SU-DHL-6 (cell line): ENCODE results near the gene DERL2.
"Not testable (repeated sequence)": the region's sequence is repeated elsewhere in the genome, so short reads cannot be mapped to it uniquely, and the experiment has no call there.

Source experiments
- H2AFZ ChIP-seq: fragments of 200-600 bp; sonication (generic); 2 replicates; pipeline ENCODE4 v1.6.1; 2014; ENCODE audit warnings: low read depth, mild to moderate bottlenecking, moderate library complexity, mixed read lengths, antibody characterized with exemption, low read length; ENCODE audit not compliant: severe bottlenecking
- H3F3A ChIP-seq: fragments of 200-600 bp; shearing (Covaris generic); 2 replicates; pipeline ENCODE4 v1.6.0; 2016; ENCODE audit warnings: antibody characterized with exemption, mild to moderate bottlenecking; ENCODE audit not compliant: insufficient read depth
- H3K27ac ChIP-seq: fragments of 200-600 bp; sonication (generic); 2 replicates; pipeline ENCODE4 v1.5.1; 2016; ENCODE audit warnings: low read depth, mild to moderate bottlenecking, low read length, moderate library complexity, mixed read lengths
- H3K27me3 ChIP-seq: fragments of 200-600 bp; sonication (generic), shearing (Covaris generic); 2 replicates; pipeline ENCODE4 v1.6.0; 2014; ENCODE audit warnings: mild to moderate bottlenecking, low read length
- H3K36me3 ChIP-seq: fragments of 200-600 bp; sonication (generic); 2 replicates; pipeline ENCODE4 v1.6.1; 2014; ENCODE audit warnings: mild to moderate bottlenecking, low read length, mixed read lengths
- H3K4me2 ChIP-seq: fragments of 300-600, 200-600 bp; shearing (Covaris generic), sonication (generic); 2 replicates; pipeline ENCODE4 v1.6.0; 2014; ENCODE audit warnings: low read length, low read depth, mild to moderate bottlenecking; ENCODE audit not compliant: poor library complexity, severe bottlenecking
- H3K4me3 ChIP-seq: fragments of 200-600 bp; sonication (generic); 2 replicates; pipeline ENCODE4 v1.5.1; 2014; ENCODE audit warnings: antibody characterized with exemption, low read length, mild to moderate bottlenecking, mixed read lengths; ENCODE audit not compliant: insufficient read depth, poor library complexity, severe bottlenecking
- H3K79me2 ChIP-seq: fragments of 200-600 bp; sonication (generic); 2 replicates; pipeline ENCODE4 v1.6.1; 2014; ENCODE audit warnings: mild to moderate bottlenecking, low read length, moderate library complexity; ENCODE audit not compliant: insufficient read depth
- H3K9ac ChIP-seq: fragments of 200-600 bp; sonication (generic); 2 replicates; pipeline ENCODE4 v1.7.0; 2014; ENCODE audit warnings: mild to moderate bottlenecking, low read length
- H3K9me2 ChIP-seq: fragments of 200-600 bp; sonication (generic); replicated peaks from 2 replicates; pipeline ENCODE4 v1.6.1; 2014; ENCODE audit warnings: low read length; ENCODE audit not compliant: insufficient read depth
- H3K9me3 ChIP-seq: fragments of 200-600 bp; sonication (generic); 2 replicates; pipeline ENCODE4 v1.6.1; 2014; ENCODE audit warnings: low read length, mixed read lengths; ENCODE audit not compliant: insufficient read depth
- H4K20me1 ChIP-seq: fragments of 200-600 bp; sonication (generic); 2 replicates; pipeline ENCODE4 v1.6.1; 2014; ENCODE audit warnings: low read depth, mild to moderate bottlenecking, antibody characterized with exemption, low read length, moderate library complexity, mixed read lengths
- CTCF ChIP-seq: fragments of 200-600 bp; sonication (generic); IDR thresholded peaks from one replicate; pipeline ENCODE4 v1.5.1; 2017; ENCODE audit warnings: antibody characterized with exemption, mild to moderate bottlenecking, low read length, moderate library complexity; ENCODE audit not compliant: insufficient read depth, poor library complexity, severe bottlenecking
- EZH2phosphoT487 ChIP-seq: fragments of 200-600 bp; sonication (generic), shearing (Covaris generic); conservative IDR thresholded peaks from 2 replicates; pipeline ENCODE4 v1.6.1; 2018; ENCODE audit warnings: mild to moderate bottlenecking, antibody characterized with exemption, low read length, moderate library complexity, mixed read lengths

The DERL2 gene

GRCh38 chr17:5439446-5439764, 46.6 kb downstream of the DERL2 start:
- peak overlapping the region; percentile 88 for H2AFZ ChIP-seq
- peak overlapping the region; percentile 60 for H3K4me2 ChIP-seq
- H3F3A ChIP-seq: peaks cover 20% of the 10 kb centered on the region
- peaks cover 44% of the 10 kb centered on the region for H3K79me2 ChIP-seq
- peak overlapping the region; percentile 91 for H3K9ac ChIP-seq
- no peaks in the 10 kb centered on the region; the same call in 1 of the 2 replicates for H3K36me3 ChIP-seq
- H3K9me2 ChIP-seq: no peaks in the 10 kb centered on the region
- peak overlapping the region; percentile 60 for H3K27ac ChIP-seq
- H3K27me3 ChIP-seq: no peaks in the 10 kb centered on the region
- H3K4me3 ChIP-seq: peak overlapping the region; percentile 36
- TF ChIP-seq CTCF (peak; percentile 15), EZH2phosphoT487 (no peak)
- no peaks in the 10 kb centered on the region for H3K9me3 ChIP-seq
- no peaks in the 10 kb centered on the region for H4K20me1 ChIP-seq

GRCh38 chr17:5438716-5439445, 47.1 kb downstream of the DERL2 start, which contains the start of gene C1QBP:
TSS of gene C1QBP (minus strand) at chr17:5439155. CDS start at chr17:5439073, 82 bp downstream.
- no peaks in the 10 kb centered on the region for H4K20me1 ChIP-seq
- H3K9me2 ChIP-seq: no peaks in the 10 kb centered on the region
- H3K27ac ChIP-seq: peak within 1 kb of the TSS; percentile 60
- no peaks in the 10 kb centered on the region for H3K27me3 ChIP-seq
- H2AFZ ChIP-seq: peak within 1 kb of the TSS; percentile 88
- peak within 1 kb of the TSS; percentile 91 for H3K9ac ChIP-seq
- peak within 1 kb of the TSS; percentile 73 for H3K4me2 ChIP-seq
- H3K79me2 ChIP-seq: peaks cover 42% of the 10 kb centered on the region
- H3K36me3 ChIP-seq: no peaks in the 10 kb centered on the region; the same call in 1 of the 2 replicates
- no peaks in the 10 kb centered on the region for H3K9me3 ChIP-seq
- peak within 1 kb of the TSS; percentile 77 for H3K4me3 ChIP-seq
- peaks cover 23% of the 10 kb centered on the region for H3F3A ChIP-seq
- TF ChIP-seq EZH2phosphoT487: no peak
- peak; percentile 96 for TF ChIP-seq CTCF

GRCh38 chr17:5437721-5438317, 48.2 kb downstream of the DERL2 start:
- H2AFZ ChIP-seq: no peak overlapping the region
- TF ChIP-seq CTCF (no peak), EZH2phosphoT487 (no peak)
- no peaks in the 10 kb centered on the region for H3K9me3 ChIP-seq
- H3K9me2 ChIP-seq: no peaks in the 10 kb centered on the region
- H3K36me3 ChIP-seq: peaks cover 7% of the 10 kb centered on the region; the same call in 1 of the 2 replicates
- H3K4me3 ChIP-seq: peak overlapping the region; percentile 77
- H3K4me2 ChIP-seq: peak overlapping the region; percentile 73
- H3K79me2 ChIP-seq: peaks cover 35% of the 10 kb centered on the region
- H3K27ac ChIP-seq: peak overlapping the region; percentile 40
- peaks cover 33% of the 10 kb centered on the region for H3F3A ChIP-seq
- H3K27me3 ChIP-seq: no peaks in the 10 kb centered on the region
- H3K9ac ChIP-seq: peak overlapping the region; percentile 91
- no peaks in the 10 kb centered on the region for H4K20me1 ChIP-seq

GRCh38 chr17:5435781-5436315, 50.1 kb downstream of the DERL2 start:
- Histone ChIP-seq H3K4me2 (peak overlapping the region; percentile 73), H3F3A (peaks cover 35% of the 10 kb centered on the region), H3K36me3 (peaks cover 17% of the 10 kb centered on the region), H3K79me2 (peaks cover 35% of the 10 kb centered on the region)
- H3K27me3 ChIP-seq, H4K20me1 ChIP-seq, H3K4me3 ChIP-seq, H3K9me3 ChIP-seq, H3K9me2 ChIP-seq, H2AFZ ChIP-seq, H3K9ac ChIP-seq, H3K27ac ChIP-seq: not testable (repeated sequence)
